Epithelial cell of proximal tubule (primary cell): ENCODE measurements around the gene SNX11. TPM values are rescaled to one million over a fixed set of nuclear protein-coding genes. Genes with fewer than 3 reads are reported as not detected.

Experiments
- DNase-seq: peaks from one replicate; pipeline ENCODE4 v3.0.0-alpha.2; 2011; ENCODE audit warnings: low read depth
- H3K4me3 ChIP-seq: 2 replicates; pipeline ENCODE4 v1.5.1; 2011; ENCODE audit warnings: low read depth, mild to moderate bottlenecking, low read length
- CTCF ChIP-seq: conservative IDR thresholded peaks from 2 replicates; pipeline ENCODE4 v1.5.1; 2012; ENCODE audit warnings: low read depth, mild to moderate bottlenecking, low read length
- total RNA-seq: library from RNA; depleted of rRNA; stranded (reverse); fragments of >200 nt; gene quantifications from 2 replicates; pipeline ENCODE4 v1.2.3, GENCODE V29; 2015

Gene SNX11
- total RNA-seq, 1 donor from 2014 or later: 11.6 TPM

- peak; percentile 37 for TF ChIP-seq CTCF
- no peak overlapping the region for H3K4me3 ChIP-seq
- no peak for DNase-seq
These were observed 27.4 kb downstream of the SNX11 start for GRCh38 chr17:48134912-48135480.

GRCh38 chr17:48137656-48138055 lies 30.1 kb downstream of the SNX11 start:
- TF ChIP-seq CTCF: no peak
- no peak for DNase-seq
- H3K4me3 ChIP-seq: no peak overlapping the region

GRCh38 chr17:48139944-48140343 lies 32.4 kb downstream of the SNX11 start:
- DNase-seq: no peak
- TF ChIP-seq CTCF: no peak
- no peak overlapping the region for H3K4me3 ChIP-seq

GRCh38 chr17:48143629-48144028 lies 36.1 kb downstream of the SNX11 start:
- TF ChIP-seq CTCF: no peak
- H3K4me3 ChIP-seq: no peak overlapping the region
- no peak for DNase-seq

- no peak for DNase-seq
- no peak for TF ChIP-seq CTCF
- H3K4me3 ChIP-seq: no peak overlapping the region
These were observed 36.7 kb downstream of the SNX11 start for GRCh38 chr17:48144231-48144630.

- TF ChIP-seq CTCF: no peak
- H3K4me3 ChIP-seq: no peak overlapping the region
- no peak for DNase-seq
These were observed 37.6 kb downstream of the SNX11 start for GRCh38 chr17:48144976-48145798.
